Measurements from ENCODE around the gene CYP1A2. TPM values are rescaled to one million over a fixed set of nuclear protein-coding genes. Genes with fewer than 3 reads are reported as not detected.

CYP1A2 gene
- total RNA-seq, 2 experiments from 2014 or later, result not detected

- ChIA-PET CTCF (interaction anchor here (0.7 to 25.5 kb wide), 6 partner anchors 2 to 160 kb away, joined by 3 to 1683 read pairs (median 18); partner anchors contain the start of gene CSK), POLR2A (interaction anchor here (20.1 to 23.0 kb wide), 2 partner anchors 2 to 12 kb away, joined by 670 read pairs; partner anchors contain the start of gene CSK)
- Mint-ChIP-seq H3K36me3 (ENCODE audit: low read depth) (peaks cover 69% of the 10 kb centered on the region), H3K27ac (peak overlapping the region; percentile 99), H3K4me3 (peak overlapping the region; percentile 90), H3K27me3 (ENCODE audit: low read depth) (no peaks in the 10 kb centered on the region), H3K9me3 (ENCODE audit: insufficient read depth) (no peaks in the 10 kb centered on the region), H3K4me1 (ENCODE audit: low read depth) (peaks cover 87% of the 10 kb centered on the region)
- ATAC-seq, result no peak
- DNase-seq, result peak; percentile 54
Observed at GRCh38 chr15:74790080-74790916, 41.7 kb downstream of the CYP1A2 start.

GRCh38 chr15:74791007-74791406 lies 42.4 kb downstream of the CYP1A2 start:
- ChIA-PET POLR2A (interaction anchor here (20.1 kb wide), 1 partner anchor 12 kb away, joined by 670 read pairs; the partner anchor contains the start of gene CSK), CTCF (interaction anchor here (4.6 to 25.5 kb wide), 3 partner anchors 2 to 156 kb away, joined by 33 to 1683 read pairs (median 1683); partner anchors contain the start of gene CSK)
- H3K9me3 Mint-ChIP-seq (ENCODE audit: insufficient read depth), result no peaks in the 10 kb centered on the region
- H3K27me3 Mint-ChIP-seq (ENCODE audit: low read depth), result no peaks in the 10 kb centered on the region
- ATAC-seq (no peak), DNase-seq (no peak)
- peaks cover 89% of the 10 kb centered on the region for H3K4me1 Mint-ChIP-seq (ENCODE audit: low read depth)
- peak overlapping the region; percentile 82 for H3K27ac Mint-ChIP-seq
- H3K4me3 Mint-ChIP-seq, result peak overlapping the region; percentile 19
- H3K36me3 Mint-ChIP-seq (ENCODE audit: low read depth), result peaks cover 68% of the 10 kb centered on the region

GRCh38 chr15:74791667-74792066 lies 43.0 kb downstream of the CYP1A2 start:
- Mint-ChIP-seq H3K27me3 (ENCODE audit: low read depth) (no peaks in the 10 kb centered on the region), H3K4me1 (ENCODE audit: low read depth) (peaks cover 93% of the 10 kb centered on the region), H3K27ac (peak overlapping the region; percentile 82), H3K36me3 (ENCODE audit: low read depth) (peaks cover 69% of the 10 kb centered on the region), H3K4me3 (peak overlapping the region; percentile 19), H3K9me3 (ENCODE audit: insufficient read depth) (no peaks in the 10 kb centered on the region)
- DNase-seq (no peak), ATAC-seq (no peak)
- ChIA-PET POLR2A (interaction anchor here (1.0 to 20.1 kb wide), 2 partner anchors 13 to 52 kb away, joined by 3 to 670 read pairs; partner anchors contain the start of genes CSK and ULK3), CTCF (interaction anchor here (4.6 to 25.5 kb wide), 2 partner anchors 13 to 157 kb away, joined by 33 to 1683 read pairs; partner anchors contain the start of gene CSK)

- peaks cover 88% of the 10 kb centered on the region for H3K4me1 Mint-ChIP-seq (ENCODE audit: low read depth)
- no peaks in the 10 kb centered on the region for H3K9me3 Mint-ChIP-seq (ENCODE audit: insufficient read depth)
- ChIA-PET POLR2A (interaction anchor here (1.0 to 20.1 kb wide), 3 partner anchors 12 to 51 kb away, joined by 3 to 670 read pairs (median 3); partner anchors contain the start of genes CSK and ULK3), CTCF (interaction anchor here (0.5 to 25.5 kb wide), 12 partner anchors 12 to 171 kb away, joined by 3 to 1683 read pairs (median 8); partner anchors contain the start of gene CSK)
- peak overlapping the region; percentile 19 for H3K4me3 Mint-ChIP-seq
- H3K27ac Mint-ChIP-seq, result peak overlapping the region; percentile 82
- no peak for ATAC-seq
- H3K36me3 Mint-ChIP-seq (ENCODE audit: low read depth), result peaks cover 63% of the 10 kb centered on the region
- DNase-seq, result no peak
- H3K27me3 Mint-ChIP-seq (ENCODE audit: low read depth), result no peaks in the 10 kb centered on the region
Observed at GRCh38 chr15:74792227-74793016, 43.8 kb downstream of the CYP1A2 start.

GRCh38 chr15:74793135-74794028 lies 44.7 kb downstream of the CYP1A2 start:
- peak; percentile 31 for ATAC-seq
- Mint-ChIP-seq H3K27ac (peak overlapping the region; percentile 82), H3K27me3 (ENCODE audit: low read depth) (no peaks in the 10 kb centered on the region), H3K4me3 (peak overlapping the region; percentile 19), H3K9me3 (ENCODE audit: insufficient read depth) (no peaks in the 10 kb centered on the region), H3K4me1 (ENCODE audit: low read depth) (peaks cover 89% of the 10 kb centered on the region), H3K36me3 (ENCODE audit: low read depth) (peaks cover 63% of the 10 kb centered on the region)
- peak; percentile 79 for DNase-seq
- CTCF ChIA-PET, result interaction anchor here (0.7 to 25.5 kb wide), 27 partner anchors 11 to 423 kb away, joined by 3 to 1683 read pairs (median 4); partner anchors contain the start of genes CLK3, CPLX3, CSK and CYP1A1
- POLR2A ChIA-PET, result interaction anchor here (0.7 to 20.1 kb wide), 3 partner anchors 11 to 253 kb away, joined by 3 to 670 read pairs (median 3); partner anchors contain the start of genes ARID3B and CSK

GRCh38 chr15:74794248-74794969 lies 45.8 kb downstream of the CYP1A2 start:
- Mint-ChIP-seq H3K27ac (peak overlapping the region; percentile 89), H3K36me3 (ENCODE audit: low read depth) (peaks cover 65% of the 10 kb centered on the region), H3K4me3 (peak overlapping the region; percentile 48), H3K4me1 (ENCODE audit: low read depth) (peaks cover 89% of the 10 kb centered on the region), H3K9me3 (ENCODE audit: insufficient read depth) (no peaks in the 10 kb centered on the region), H3K27me3 (ENCODE audit: low read depth) (no peaks in the 10 kb centered on the region)
- DNase-seq, result no peak
- POLR2A ChIA-PET, result interaction anchor here (20.1 kb wide), 1 partner anchor 16 kb away, joined by 670 read pairs; the partner anchor contains the start of gene CSK
- ATAC-seq, result no peak
- CTCF ChIA-PET, result interaction anchor here (0.7 to 25.5 kb wide), 19 partner anchors 10 to 424 kb away, joined by 3 to 1683 read pairs (median 4); partner anchors contain the start of genes CLK3, CPLX3, CSK and ULK3

GRCh38 chr15:74794970-74795349 lies 46.3 kb downstream of the CYP1A2 start:
- DNase-seq (no peak), ATAC-seq (no peak)
- H3K4me3 Mint-ChIP-seq, result peak overlapping the region; percentile 48
- H3K9me3 Mint-ChIP-seq (ENCODE audit: insufficient read depth), result no peaks in the 10 kb centered on the region
- ChIA-PET POLR2A (interaction anchor here (20.1 kb wide), 1 partner anchor 16 kb away, joined by 670 read pairs; the partner anchor contains the start of gene CSK), CTCF (interaction anchor here (1.4 to 25.5 kb wide), 5 partner anchors 10 to 179 kb away, joined by 3 to 1683 read pairs (median 5); partner anchors contain the start of genes CLK3 and CSK)
- peaks cover 65% of the 10 kb centered on the region for H3K36me3 Mint-ChIP-seq (ENCODE audit: low read depth)
- peaks cover 89% of the 10 kb centered on the region for H3K4me1 Mint-ChIP-seq (ENCODE audit: low read depth)
- H3K27me3 Mint-ChIP-seq (ENCODE audit: low read depth), result no peaks in the 10 kb centered on the region
- peak overlapping the region; percentile 89 for H3K27ac Mint-ChIP-seq

- H3K4me1 Mint-ChIP-seq (ENCODE audit: low read depth), result peaks cover 84% of the 10 kb centered on the region
- DNase-seq, result peak; percentile 59
- CTCF ChIA-PET, result interaction anchor here (1.3 to 25.5 kb wide), 4 partner anchors 17 to 163 kb away, joined by 3 to 1683 read pairs (median 4); partner anchors contain the start of gene CSK
- H3K4me3 Mint-ChIP-seq, result peak overlapping the region; percentile 27
- no peaks in the 10 kb centered on the region for H3K27me3 Mint-ChIP-seq (ENCODE audit: low read depth)
- H3K9me3 Mint-ChIP-seq (ENCODE audit: insufficient read depth), result no peaks in the 10 kb centered on the region
- ATAC-seq, result peak; percentile 18
- peaks cover 69% of the 10 kb centered on the region for H3K36me3 Mint-ChIP-seq (ENCODE audit: low read depth)
- POLR2A ChIA-PET, result interaction anchor here (20.1 kb wide), 1 partner anchor 17 kb away, joined by 670 read pairs; the partner anchor contains the start of gene CSK
- H3K27ac Mint-ChIP-seq, result peak overlapping the region; percentile 86
Observed at GRCh38 chr15:74795966-74796625, 47.5 kb downstream of the CYP1A2 start.

- H3K36me3 Mint-ChIP-seq (ENCODE audit: low read depth), result peaks cover 72% of the 10 kb centered on the region
- CTCF ChIA-PET, result interaction anchor here (0.5 to 25.5 kb wide), 9 partner anchors 12 to 166 kb away, joined by 3 to 1683 read pairs (median 4); partner anchors contain the start of gene CSK
- DNase-seq (no peak), ATAC-seq (no peak)
- POLR2A ChIA-PET, result interaction anchor here (0.6 to 20.1 kb wide), 2 partner anchors 20 to 182 kb away, joined by 4 to 670 read pairs; partner anchors contain the start of gene CSK
- peak overlapping the region; percentile 81 for H3K27ac Mint-ChIP-seq
- H3K27me3 Mint-ChIP-seq (ENCODE audit: low read depth), result no peaks in the 10 kb centered on the region
- H3K4me1 Mint-ChIP-seq (ENCODE audit: low read depth), result peaks cover 63% of the 10 kb centered on the region
- no peaks in the 10 kb centered on the region for H3K9me3 Mint-ChIP-seq (ENCODE audit: insufficient read depth)
- H3K4me3 Mint-ChIP-seq, result peak overlapping the region; percentile 28
Observed at GRCh38 chr15:74798388-74799254, 50.0 kb downstream of the CYP1A2 start.

Data from activated CD8-positive, alpha-beta T cell treated with anti-CD3 and anti-CD28 coated beads, Interleukin-2, amount 10 ng/mL, durations not matched to agents 7 days and 5 days (primary cell).